Measurements from ENCODE around the gene ZNF774. TPM values are rescaled to one million over a fixed set of nuclear protein-coding genes. Genes with fewer than 3 reads are reported as not detected.
A peak's percentile ranks its signal among the peaks of the same experiment; 100 is the strongest.
"Not testable (repeated sequence)": the region's sequence is repeated elsewhere in the genome, so short reads cannot be mapped to it uniquely, and the experiment has no call there.

Gene ZNF774
- total RNA-seq (2014; rRNA removed; shearing (Covaris generic)): 0.27 and 0.62 TPM in 2 replicates

DNA sequence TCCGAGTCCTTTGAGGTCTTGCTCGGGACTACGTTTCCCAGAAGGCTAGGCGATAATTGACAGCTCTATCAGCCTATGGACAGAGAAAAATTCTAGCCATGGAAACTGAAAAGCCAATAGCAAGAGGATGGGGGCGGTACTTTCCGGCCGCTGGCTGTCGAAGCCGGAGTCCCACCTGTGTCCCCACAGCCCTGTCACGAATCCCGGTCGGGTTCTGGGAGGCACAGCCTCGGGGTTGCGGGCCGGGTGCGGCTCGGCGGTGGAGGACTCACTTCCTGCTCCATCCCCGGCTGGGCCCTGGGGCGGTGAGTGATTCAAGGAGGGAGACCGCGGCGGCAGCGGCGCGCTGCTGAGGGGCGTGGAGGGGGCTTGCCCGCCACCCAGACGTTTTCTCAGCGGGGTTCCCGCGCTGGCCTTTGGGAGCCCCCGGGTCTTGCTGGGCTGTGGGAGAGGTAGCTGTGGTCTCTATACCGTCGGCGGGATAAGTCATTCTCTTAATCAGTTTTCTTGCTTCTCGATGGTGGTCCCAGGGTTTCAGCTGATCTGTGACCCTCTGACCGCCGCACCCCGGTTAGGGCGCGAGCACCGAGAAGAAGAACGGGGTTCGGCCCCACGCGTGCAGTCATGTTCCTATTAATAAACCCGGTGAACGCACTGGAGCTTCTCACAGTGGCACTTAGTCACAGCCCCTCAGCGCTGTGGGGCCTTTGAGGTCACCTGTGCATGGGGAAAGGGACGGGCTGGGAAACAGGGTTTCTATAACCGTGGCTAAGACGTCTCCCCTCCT, at the start of gene ZNF774:
Gene ZNF774, plus strand, starts transcription at position 178 of the 787 bp plus-strand sequence. CDS start 2,377 bp downstream, outside the sequence.
- in situ Hi-C loops (cut with HindIII; ENCODE audit: low sequenced_read_pairs): no loop called here
- peak; percentile 99 for DNase-seq (ENCODE audit: low spot score)

DNA sequence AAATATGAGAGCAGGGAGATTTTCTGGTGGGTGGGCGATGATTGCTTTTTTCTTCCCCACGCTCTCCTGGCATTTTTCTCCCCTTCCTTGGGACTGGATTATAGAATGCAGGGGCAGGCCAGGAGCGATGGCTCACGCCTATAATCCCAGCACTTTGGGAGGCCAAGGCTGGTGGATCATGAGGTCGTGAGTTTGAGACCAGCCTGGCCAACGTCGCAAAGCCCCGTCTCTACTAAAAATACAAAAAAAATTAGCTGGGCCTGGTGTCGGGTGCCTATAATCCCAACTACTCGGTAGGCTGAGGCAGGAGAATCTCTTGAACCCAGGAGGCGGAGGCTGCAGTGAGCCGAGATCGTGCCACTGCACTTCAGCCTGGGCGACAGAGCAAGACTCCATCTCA, 46.7 kb upstream of the ZNF774 start:
- in situ Hi-C loops (cut with HindIII; ENCODE audit: low sequenced_read_pairs): loop anchor here (25.0 kb wide), 1 partner anchor 182 kb away; no protein-coding TSS in a partner anchor
- not testable (repeated sequence) for DNase-seq (ENCODE audit: low spot score)

GRCh38 chr15:90305932-90306331, 46.2 kb upstream of the ZNF774 start:
- in situ Hi-C loops (cut with HindIII; ENCODE audit: low sequenced_read_pairs): loop anchor here (25.0 kb wide), 1 partner anchor 181 kb away; no protein-coding TSS in a partner anchor

DNA sequence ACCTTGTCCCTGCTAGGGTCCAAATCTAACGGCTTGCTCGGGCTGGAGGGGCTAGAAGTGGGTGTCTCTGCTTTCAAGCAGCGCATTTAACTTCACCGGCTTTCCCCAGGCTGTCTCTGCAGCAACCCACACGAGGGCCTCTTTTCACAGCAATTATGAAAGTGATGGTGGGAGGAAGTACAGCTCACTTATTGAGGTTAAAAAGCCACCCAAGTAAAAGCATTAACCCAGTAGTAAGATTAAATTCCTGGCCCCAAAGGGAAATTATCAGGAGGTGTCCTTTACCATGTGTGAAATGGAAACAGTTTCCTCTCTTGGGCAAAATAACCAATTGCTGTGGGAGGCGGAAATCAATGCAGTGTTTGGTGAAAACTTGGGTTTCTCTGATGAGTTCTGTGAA, 45.5 kb upstream of the ZNF774 start:
- DNase-seq (ENCODE audit: low spot score): no peak
- in situ Hi-C loops (cut with HindIII; ENCODE audit: low sequenced_read_pairs): loop anchor here (25.0 kb wide), 1 partner anchor 181 kb away; no protein-coding TSS in a partner anchor

More at GRCh38 chr15:90305932-90306331, 46.2 kb upstream of the ZNF774 start:
- DNase-seq (ENCODE audit: low spot score): no peak

GRCh38 chr15:90307661-90308060, 44.4 kb upstream of the ZNF774 start:
- in situ Hi-C loops (cut with HindIII; ENCODE audit: low sequenced_read_pairs): loop anchor here (25.0 kb wide), 1 partner anchor 180 kb away; no protein-coding TSS in a partner anchor
- DNase-seq (ENCODE audit: low spot score): no peak

DNA sequence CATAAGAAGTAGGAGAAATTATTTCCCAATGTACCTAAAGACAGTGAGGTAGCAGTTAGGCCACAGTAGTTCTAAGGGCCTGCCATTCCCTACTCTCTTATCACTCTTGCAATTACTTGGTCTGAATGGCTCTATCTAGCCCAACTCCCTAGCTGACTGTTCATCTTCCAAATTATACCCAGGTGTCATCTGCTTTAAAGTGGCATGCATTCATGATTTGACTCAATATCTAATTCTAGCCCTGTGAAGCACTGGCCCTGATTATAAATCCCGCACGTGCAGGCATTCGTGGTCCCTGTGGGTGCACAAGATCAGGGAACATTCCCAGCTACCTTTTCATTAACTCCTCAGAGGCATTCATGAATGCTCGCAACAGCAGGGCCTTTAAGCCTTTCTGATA, 43.1 kb upstream of the ZNF774 start:
- in situ Hi-C loops (cut with HindIII; ENCODE audit: low sequenced_read_pairs): loop anchor here (25.0 kb wide), 1 partner anchor 178 kb away; no protein-coding TSS in a partner anchor
- DNase-seq (ENCODE audit: low spot score): no peak

- in situ Hi-C loops (cut with HindIII; ENCODE audit: low sequenced_read_pairs): loop anchor here (25.0 kb wide), 1 partner anchor 172 kb away; no protein-coding TSS in a partner anchor
- DNase-seq (ENCODE audit: low spot score): no peak
These were observed 36.7 kb upstream of the ZNF774 start for GRCh38 chr15:90315278-90315982.

DNA sequence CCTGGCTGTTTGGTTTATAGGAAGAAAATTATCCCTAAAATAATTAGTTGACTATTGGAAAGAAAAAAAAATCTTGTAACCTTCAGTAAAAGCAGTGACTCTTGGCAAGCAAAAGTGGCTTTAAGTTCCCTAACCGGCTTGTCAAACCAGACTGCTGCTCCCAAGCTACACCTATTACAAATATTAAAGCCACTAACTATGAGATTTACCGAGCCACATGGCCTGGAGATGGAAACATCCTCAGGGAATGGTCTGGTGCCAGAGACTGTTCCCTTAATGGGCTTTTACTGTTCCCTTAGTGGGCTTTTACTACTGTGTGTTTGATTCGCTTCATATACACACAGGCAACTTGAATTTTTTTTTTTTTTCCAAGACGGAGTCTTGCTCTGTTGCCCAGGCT, 35.9 kb upstream of the ZNF774 start:
- DNase-seq (ENCODE audit: low spot score): no peak
- in situ Hi-C loops (cut with HindIII; ENCODE audit: low sequenced_read_pairs): loop anchor here (25.0 kb wide), 1 partner anchor 171 kb away; no protein-coding TSS in a partner anchor

- in situ Hi-C loops (cut with HindIII; ENCODE audit: low sequenced_read_pairs): loop anchor here (25.0 kb wide), 1 partner anchor 169 kb away; no protein-coding TSS in a partner anchor
- no peak for DNase-seq (ENCODE audit: low spot score)
These were observed 33.5 kb upstream of the ZNF774 start for GRCh38 chr15:90318591-90318990.

DNA sequence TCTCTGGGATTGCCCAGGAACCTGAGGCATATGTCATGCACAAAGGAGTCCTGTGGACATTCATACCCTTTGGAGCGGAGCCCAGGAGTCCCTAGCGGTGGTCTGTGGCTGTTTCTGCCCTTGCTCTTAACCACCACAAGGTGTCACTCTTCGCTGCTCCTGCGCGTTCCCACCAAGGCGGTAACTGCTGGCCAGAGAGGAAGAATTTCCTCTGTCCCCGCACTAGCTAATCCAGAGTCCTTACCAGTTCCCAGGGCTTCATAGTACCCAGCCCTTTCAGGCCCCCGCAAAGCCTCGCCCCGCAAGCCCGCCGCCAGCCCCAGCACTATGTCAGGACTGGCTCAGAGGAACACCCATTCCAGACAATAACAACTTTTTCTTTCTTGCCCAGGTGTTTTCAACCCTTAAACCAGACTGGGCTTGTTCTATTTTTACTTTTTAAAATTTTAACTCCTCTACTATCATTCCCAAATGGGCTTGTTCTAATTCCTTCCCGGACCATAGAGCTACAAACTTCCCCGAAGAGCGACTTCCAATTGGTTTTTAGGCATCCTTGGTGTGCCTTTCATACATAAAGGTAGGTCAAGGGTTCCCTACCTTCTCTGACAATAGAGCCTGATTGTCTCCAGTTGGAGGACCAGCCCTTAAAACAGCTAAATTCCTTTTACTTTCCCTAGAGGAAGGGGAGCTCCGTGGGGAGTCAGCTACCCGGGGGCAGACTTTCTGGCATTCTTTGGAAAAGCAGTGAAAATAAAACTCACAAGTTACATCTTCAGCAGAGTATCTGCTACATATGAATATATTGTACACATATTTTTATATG, 31.8 kb upstream of the ZNF774 start:
- DNase-seq (ENCODE audit: low spot score): peak; percentile 95
- in situ Hi-C loops (cut with HindIII; ENCODE audit: low sequenced_read_pairs): loop anchor here (25.0 kb wide), 1 partner anchor 167 kb away; no protein-coding TSS in a partner anchor

DNA sequence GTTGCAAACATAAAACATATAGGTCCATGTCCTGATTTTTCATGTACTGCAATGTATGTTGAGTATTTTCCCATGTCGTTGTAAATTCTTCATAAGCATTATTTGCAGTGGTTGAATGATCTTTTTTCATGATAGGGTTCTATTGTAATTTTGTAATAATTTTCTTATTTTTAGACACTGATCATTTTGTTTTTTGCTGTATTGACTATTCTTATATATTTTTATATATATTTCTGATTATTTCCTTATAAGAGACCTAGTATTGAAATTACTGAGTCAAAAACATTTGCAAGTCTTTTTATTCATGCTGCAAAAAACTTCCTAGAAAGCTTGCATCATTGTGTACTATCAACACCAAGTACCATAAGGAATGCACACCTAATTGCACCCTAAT, 31.2 kb upstream of the ZNF774 start:
- in situ Hi-C loops (cut with HindIII; ENCODE audit: low sequenced_read_pairs): loop anchor here (25.0 kb wide), 1 partner anchor 166 kb away; no protein-coding TSS in a partner anchor

GRCh38 chr15:90322538-90322937, 29.5 kb upstream of the ZNF774 start:
- in situ Hi-C loops (cut with HindIII; ENCODE audit: low sequenced_read_pairs): loop anchor here (25.0 kb wide), 1 partner anchor 165 kb away; no protein-coding TSS in a partner anchor

More for the DNA sequence above, 31.2 kb upstream of the ZNF774 start:
- DNase-seq (ENCODE audit: low spot score): no peak

GRCh38 chr15:90325726-90326125, 26.4 kb upstream of the ZNF774 start:
- in situ Hi-C loops (cut with HindIII; ENCODE audit: low sequenced_read_pairs): no loop called here

More at GRCh38 chr15:90322538-90322937, 29.5 kb upstream of the ZNF774 start:
- no peak for DNase-seq (ENCODE audit: low spot score)

DNA sequence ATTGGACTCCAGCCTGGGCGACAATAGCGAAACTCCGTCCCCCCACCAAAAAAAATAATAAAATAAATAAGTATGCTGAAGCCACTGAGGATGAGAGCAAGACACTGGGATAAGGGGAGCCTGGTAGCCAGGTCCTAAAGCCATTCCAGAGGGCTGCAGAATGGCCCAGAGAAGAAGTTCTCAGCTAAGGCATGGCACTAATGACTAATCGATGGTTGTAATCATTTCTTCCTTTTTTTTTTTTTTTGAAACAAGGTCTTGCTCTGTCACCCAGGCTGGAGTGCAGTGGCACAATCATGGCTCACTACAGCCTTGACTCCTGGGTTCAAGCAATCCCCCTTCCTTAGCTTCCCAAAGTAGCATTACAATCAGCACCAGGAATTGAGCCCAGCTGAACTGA, 25.6 kb upstream of the ZNF774 start:
- DNase-seq (ENCODE audit: low spot score): no peak
- in situ Hi-C loops (cut with HindIII; ENCODE audit: low sequenced_read_pairs): no loop called here

More at GRCh38 chr15:90325726-90326125, 26.4 kb upstream of the ZNF774 start:
- DNase-seq (ENCODE audit: low spot score): no peak

DNA sequence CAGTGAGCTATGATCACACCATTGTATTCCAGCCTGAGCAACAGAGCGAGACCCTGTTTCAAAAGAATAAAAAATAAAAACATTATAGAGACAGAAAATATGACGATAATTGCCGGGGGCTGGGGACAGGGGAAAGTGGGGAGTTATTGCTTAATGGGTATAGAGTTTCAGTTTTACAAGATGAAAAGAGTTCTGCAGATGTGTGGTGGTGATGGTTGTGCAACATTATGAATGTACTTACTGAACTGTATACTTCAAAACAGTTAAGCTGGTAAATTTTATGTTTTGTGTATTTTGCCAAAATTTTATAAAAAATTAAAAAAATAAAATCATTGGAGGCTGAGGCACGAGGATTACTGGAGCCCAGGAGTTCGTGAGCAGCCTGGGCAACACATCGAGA, 24.8 kb upstream of the ZNF774 start:
- in situ Hi-C loops (cut with HindIII; ENCODE audit: low sequenced_read_pairs): no loop called here
- no peak for DNase-seq (ENCODE audit: low spot score)

- DNase-seq (ENCODE audit: low spot score): no peak
- in situ Hi-C loops (cut with HindIII; ENCODE audit: low sequenced_read_pairs): no loop called here
These were observed 17.8 kb upstream of the ZNF774 start for GRCh38 chr15:90334304-90334731.

DNA sequence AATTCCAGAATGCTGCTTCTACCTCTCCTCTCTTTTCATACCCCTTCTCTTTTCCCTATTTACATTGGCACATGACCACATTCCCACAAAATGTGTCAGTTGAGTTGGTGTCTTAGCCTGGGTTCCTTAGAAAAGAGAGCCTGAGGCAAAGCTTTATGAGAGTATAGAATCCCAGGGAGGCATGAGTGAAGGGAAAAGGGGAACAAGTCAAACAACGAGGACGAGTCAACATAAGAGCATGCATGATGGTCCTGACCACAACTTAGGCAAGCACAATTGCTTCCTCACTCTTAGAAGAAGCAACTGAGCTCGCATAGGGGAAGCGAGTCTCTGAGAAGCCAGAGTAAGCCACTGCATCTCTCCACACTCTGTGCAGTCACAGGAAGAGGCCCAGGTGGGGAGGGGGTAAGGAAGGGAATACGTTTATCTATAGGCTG, 15.4 kb upstream of the ZNF774 start:
- in situ Hi-C loops (cut with HindIII; ENCODE audit: low sequenced_read_pairs): no loop called here
- DNase-seq (ENCODE audit: low spot score): no peak

- in situ Hi-C loops (cut with HindIII; ENCODE audit: low sequenced_read_pairs): no loop called here
- DNase-seq (ENCODE audit: low spot score): no peak
These were observed 14.8 kb upstream of the ZNF774 start for GRCh38 chr15:90337256-90337655.

- in situ Hi-C loops (cut with HindIII; ENCODE audit: low sequenced_read_pairs): no loop called here
These were observed 13.6 kb upstream of the ZNF774 start for GRCh38 chr15:90338532-90338931.

More at GRCh38 chr15:90338532-90338931, 13.6 kb upstream of the ZNF774 start:
- no peak for DNase-seq (ENCODE audit: low spot score)

Measured in G401 (cell line).